ENCODE results near the gene STAG3. TPM values are rescaled to one million over a fixed set of nuclear protein-coding genes. Genes with fewer than 3 reads are reported as not detected.

Gene STAG3
- total and polyA plus RNA-seq, 9 of the 15 experiments (the other 6 are each of a cell fraction or from before 2014, with no cell fraction given) = 0.54 to 2.5 (median 1.7) TPM

DNA sequence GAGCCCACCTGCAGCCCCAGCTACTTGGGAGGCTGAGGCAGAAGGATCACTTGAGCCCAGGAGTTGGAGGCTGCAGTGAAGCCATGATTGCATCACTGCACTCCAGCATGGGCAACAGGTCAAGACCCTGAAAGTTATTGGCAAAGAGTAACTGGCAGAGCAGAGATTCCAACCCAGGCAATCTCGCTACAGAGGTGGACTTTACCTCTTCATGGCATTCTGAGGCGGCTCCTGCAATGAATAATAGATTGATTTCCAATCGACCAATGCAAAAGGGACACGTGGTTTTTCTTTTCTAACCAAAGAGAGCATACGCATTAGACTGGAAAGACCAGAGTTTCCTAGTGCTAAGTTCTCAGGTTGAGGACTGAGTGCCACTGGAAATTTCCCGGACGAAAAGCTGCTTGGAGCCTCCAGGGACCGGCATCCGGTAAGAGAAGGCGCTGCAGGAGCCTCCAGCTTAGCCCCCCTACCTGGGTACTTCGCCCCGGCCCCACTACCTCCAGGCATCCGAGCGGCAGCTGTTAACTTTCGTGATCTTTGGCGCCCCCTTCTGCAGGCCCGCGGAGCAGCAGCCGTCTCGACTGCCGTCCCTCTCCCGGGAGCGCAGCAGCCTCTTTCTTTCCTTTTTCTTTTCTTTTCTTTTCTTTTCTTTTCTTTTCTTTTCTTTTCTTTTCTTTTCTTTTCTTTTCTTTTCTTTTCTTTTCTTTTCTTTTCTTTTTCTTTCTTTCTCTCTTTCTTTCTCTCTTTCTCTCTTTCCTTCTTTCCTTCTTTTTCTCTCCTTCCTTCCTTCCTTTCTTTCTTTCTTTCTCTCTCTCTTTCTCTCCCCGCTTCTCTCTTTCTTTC is 46.9 kb upstream of the STAG3 start (continued):
- TF ChIP-seq, protein P1, sequence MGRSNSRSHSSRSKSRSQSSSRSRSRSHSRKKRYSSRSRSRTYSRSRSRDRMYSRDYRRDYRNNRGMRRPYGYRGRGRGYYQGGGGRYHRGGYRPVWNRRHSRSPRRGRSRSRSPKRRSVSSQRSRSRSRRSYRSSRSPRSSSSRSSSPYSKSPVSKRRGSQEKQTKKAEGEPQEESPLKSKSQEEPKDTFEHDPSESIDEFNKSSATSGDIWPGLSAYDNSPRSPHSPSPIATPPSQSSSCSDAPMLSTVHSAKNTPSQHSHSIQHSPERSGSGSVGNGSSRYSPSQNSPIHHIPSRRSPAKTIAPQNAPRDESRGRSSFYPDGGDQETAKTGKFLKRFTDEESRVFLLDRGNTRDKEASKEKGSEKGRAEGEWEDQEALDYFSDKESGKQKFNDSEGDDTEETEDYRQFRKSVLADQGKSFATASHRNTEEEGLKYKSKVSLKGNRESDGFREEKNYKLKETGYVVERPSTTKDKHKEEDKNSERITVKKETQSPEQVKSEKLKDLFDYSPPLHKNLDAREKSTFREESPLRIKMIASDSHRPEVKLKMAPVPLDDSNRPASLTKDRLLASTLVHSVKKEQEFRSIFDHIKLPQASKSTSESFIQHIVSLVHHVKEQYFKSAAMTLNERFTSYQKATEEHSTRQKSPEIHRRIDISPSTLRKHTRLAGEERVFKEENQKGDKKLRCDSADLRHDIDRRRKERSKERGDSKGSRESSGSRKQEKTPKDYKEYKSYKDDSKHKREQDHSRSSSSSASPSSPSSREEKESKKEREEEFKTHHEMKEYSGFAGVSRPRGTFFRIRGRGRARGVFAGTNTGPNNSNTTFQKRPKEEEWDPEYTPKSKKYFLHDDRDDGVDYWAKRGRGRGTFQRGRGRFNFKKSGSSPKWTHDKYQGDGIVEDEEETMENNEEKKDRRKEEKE (IDR thresholded peaks at IDR 0.05; ENCODE audit: borderline replicate concordance in 1 of 2, control insufficient read depth in 1 of 2, low read depth in 2 of 2, low read length in 1 of 2) = 0 out of 4 replicates have a peak, but pooled peaks of 1 of the 2 experiments have one; percentile 38
- TF ChIP-seq, protein P2, sequence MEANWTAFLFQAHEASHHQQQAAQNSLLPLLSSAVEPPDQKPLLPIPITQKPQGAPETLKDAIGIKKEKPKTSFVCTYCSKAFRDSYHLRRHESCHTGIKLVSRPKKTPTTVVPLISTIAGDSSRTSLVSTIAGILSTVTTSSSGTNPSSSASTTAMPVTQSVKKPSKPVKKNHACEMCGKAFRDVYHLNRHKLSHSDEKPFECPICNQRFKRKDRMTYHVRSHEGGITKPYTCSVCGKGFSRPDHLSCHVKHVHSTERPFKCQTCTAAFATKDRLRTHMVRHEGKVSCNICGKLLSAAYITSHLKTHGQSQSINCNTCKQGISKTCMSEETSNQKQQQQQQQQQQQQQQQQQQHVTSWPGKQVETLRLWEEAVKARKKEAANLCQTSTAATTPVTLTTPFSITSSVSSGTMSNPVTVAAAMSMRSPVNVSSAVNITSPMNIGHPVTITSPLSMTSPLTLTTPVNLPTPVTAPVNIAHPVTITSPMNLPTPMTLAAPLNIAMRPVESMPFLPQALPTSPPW (CRISPR knock-in tag; IDR thresholded peaks at IDR 0.05) = peak; percentile 17; the same call in 1 of the 2 replicates
- no peak for TF ChIP-seq SMAD2 (IDR thresholded peaks at IDR 0.05; ENCODE audit: low read depth, low read length)
- peak; percentile 68; the same call in 1 of the 2 replicates for TF ChIP-seq RAD51 (IDR thresholded peaks at IDR 0.05; ENCODE audit: borderline replicate concordance, low read depth)
- no peak for TF ChIP-seq CBFB (CRISPR knock-in tag; IDR thresholded peaks at IDR 0.05)
- no peak for TF ChIP-seq POLR2AphosphoS2 (IDR thresholded peaks at IDR 0.05; ENCODE audit: low read length)
- TF ChIP-seq ZNF24 (IDR thresholded peaks at IDR 0.05) = no peak
- TF ChIP-seq THRAP3 (IDR thresholded peaks at IDR 0.05; ENCODE audit: borderline replicate concordance) = peak; percentile 85
- TF ChIP-seq ZFP1 (CRISPR knock-in tag; IDR thresholded peaks at IDR 0.05) = no peak
- TF ChIP-seq ARID2 (IDR thresholded peaks at IDR 0.05) = peak; percentile 77; the same call in 1 of the 2 replicates
- TF ChIP-seq, protein P3, sequence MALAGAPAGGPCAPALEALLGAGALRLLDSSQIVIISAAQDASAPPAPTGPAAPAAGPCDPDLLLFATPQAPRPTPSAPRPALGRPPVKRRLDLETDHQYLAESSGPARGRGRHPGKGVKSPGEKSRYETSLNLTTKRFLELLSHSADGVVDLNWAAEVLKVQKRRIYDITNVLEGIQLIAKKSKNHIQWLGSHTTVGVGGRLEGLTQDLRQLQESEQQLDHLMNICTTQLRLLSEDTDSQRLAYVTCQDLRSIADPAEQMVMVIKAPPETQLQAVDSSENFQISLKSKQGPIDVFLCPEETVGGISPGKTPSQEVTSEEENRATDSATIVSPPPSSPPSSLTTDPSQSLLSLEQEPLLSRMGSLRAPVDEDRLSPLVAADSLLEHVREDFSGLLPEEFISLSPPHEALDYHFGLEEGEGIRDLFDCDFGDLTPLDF (CRISPR knock-in tag; IDR thresholded peaks at IDR 0.05) = 0 out of 2 replicates have a peak, but pooled peaks have one; percentile 45
- 0 out of 2 replicates have a peak, but pooled peaks have one; percentile 16 for TF ChIP-seq TAL1 (IDR thresholded peaks at IDR 0.05)
- TF ChIP-seq NCOA1 (IDR thresholded peaks at IDR 0.05; ENCODE audit: low read depth) = peak; percentile 34; the same call in 1 of the 2 replicates

Data from K562 (cell line).